ENCODE data around the gene TRIP10. TPM values are rescaled to one million over a fixed set of nuclear protein-coding genes. Genes with fewer than 3 reads are reported as not detected.

The TRIP10 gene
- total and polyA plus RNA-seq, 2 of the 8 experiments (the other 6 are each of a cell fraction or from before 2014, with no cell fraction given) = 27.8 to 69.5 TPM

- no peak for TF ChIP-seq NANOG (IDR thresholded peaks at IDR 0.05; ENCODE audit: insufficient read depth, low read depth, low read length, poor library complexity, severe bottlenecking)
- peak in 1 of 2 experiments; percentile 79; a peak in 2 of 3 replicates for TF ChIP-seq POLR2A (IDR thresholded peaks at IDR 0.05; ENCODE audit: control extremely low read depth in 1 of 2, low read depth in 2 of 2, low read length in 2 of 2)
- TF ChIP-seq JUND (IDR thresholded peaks at IDR 0.05; ENCODE audit: low read length) = no peak
- peak; percentile 19; the same call in 1 of the 2 replicates for TF ChIP-seq MAX (IDR thresholded peaks at IDR 0.05)
- TF ChIP-seq CEBPB (IDR thresholded peaks at IDR 0.05; ENCODE audit: low read depth, low read length) = no peak
- no peak for TF ChIP-seq NRF1 (IDR thresholded peaks at IDR 0.05; ENCODE audit: low read depth, low read length)
- no peak for TF ChIP-seq YY1 (IDR thresholded peaks at IDR 0.05; ENCODE audit: low read depth, low read length)
- no peak for TF ChIP-seq CTBP2 (IDR thresholded peaks at IDR 0.05; ENCODE audit: borderline replicate concordance, insufficient read depth, insufficient read length, low read length)
- TF ChIP-seq HDAC2 (IDR thresholded peaks at IDR 0.05; ENCODE audit: borderline replicate concordance in 1 of 2, low read depth in 2 of 2, low read length in 2 of 2) = no peak
- no peak for TF ChIP-seq RBBP5 (IDR thresholded peaks at IDR 0.05; ENCODE audit: borderline replicate concordance, low read depth, low read length)
- TF ChIP-seq SIRT6 (IDR thresholded peaks at IDR 0.05; ENCODE audit: low read length) = no peak
- no peak for TF ChIP-seq GTF2F1 (IDR thresholded peaks at IDR 0.05; ENCODE audit: borderline replicate concordance, low read depth, low read length)
- peak; percentile 92 for TF ChIP-seq CREB1 (IDR thresholded peaks at IDR 0.05)
- TF ChIP-seq ASH2L (IDR thresholded peaks at IDR 0.05; ENCODE audit: low read length) = peak; percentile 27
- peak; percentile 85; the same call in 1 of the 2 replicates for TF ChIP-seq SP1 (IDR thresholded peaks at IDR 0.05; ENCODE audit: low read depth, low read length)
- TF ChIP-seq PHF8 (conservative IDR thresholded peaks at IDR 0.05; ENCODE audit: low read depth, low read length) = no peak
- TF ChIP-seq EGR1 (IDR thresholded peaks at IDR 0.05; ENCODE audit: borderline replicate concordance, low read depth, low read length) = no peak
- 0 out of 2 replicates have a peak, but pooled peaks have one; percentile 38 for TF ChIP-seq POLR2AphosphoS5 (IDR thresholded peaks at IDR 0.05; ENCODE audit: low read depth, low read length)
- TF ChIP-seq KDM4A (IDR thresholded peaks at IDR 0.05; ENCODE audit: low read depth, low read length, severe bottlenecking) = no peak
- TF ChIP-seq EP300 (IDR thresholded peaks at IDR 0.05; ENCODE audit: borderline replicate concordance in 1 of 2, low read depth in 2 of 2, low read length in 2 of 2) = 0 out of 3 replicates have a peak, but pooled peaks of 1 of the 2 experiments have one; percentile 29
- peak; percentile 26; the same call in 1 of the 2 replicates for TF ChIP-seq TBP (IDR thresholded peaks at IDR 0.05; ENCODE audit: low read depth, low read length)
- 0 out of 2 replicates have a peak, but pooled peaks have one; percentile 39 for TF ChIP-seq TAF1 (IDR thresholded peaks at IDR 0.05; ENCODE audit: low read depth, low read length)
- no peak for TF ChIP-seq RNF2 (IDR thresholded peaks at IDR 0.05; ENCODE audit: borderline replicate concordance, low read depth, low read length, missing control alignments, poor library complexity, severe bottlenecking)
Measured at GRCh38 chr19:6767357-6768235, 28.1 kb downstream of the TRIP10 start, which contains the start of gene SH2D3A (continued).
